C4-2B (cell line): ENCODE results near the gene PIMREG.

Source experiments
- ZFX ChIP-seq: fragments of 450-650 bp; IDR thresholded peaks from 2 replicates; pipeline ENCODE4 v1.6.1; 2017
- TF ChIP-seq, protein P1 (sequence below): fragments of 450-650 bp; conservative IDR thresholded peaks from 2 replicates; pipeline ENCODE4 v1.5.1; 2017; ENCODE audit warnings: mild to moderate bottlenecking

DNA sequence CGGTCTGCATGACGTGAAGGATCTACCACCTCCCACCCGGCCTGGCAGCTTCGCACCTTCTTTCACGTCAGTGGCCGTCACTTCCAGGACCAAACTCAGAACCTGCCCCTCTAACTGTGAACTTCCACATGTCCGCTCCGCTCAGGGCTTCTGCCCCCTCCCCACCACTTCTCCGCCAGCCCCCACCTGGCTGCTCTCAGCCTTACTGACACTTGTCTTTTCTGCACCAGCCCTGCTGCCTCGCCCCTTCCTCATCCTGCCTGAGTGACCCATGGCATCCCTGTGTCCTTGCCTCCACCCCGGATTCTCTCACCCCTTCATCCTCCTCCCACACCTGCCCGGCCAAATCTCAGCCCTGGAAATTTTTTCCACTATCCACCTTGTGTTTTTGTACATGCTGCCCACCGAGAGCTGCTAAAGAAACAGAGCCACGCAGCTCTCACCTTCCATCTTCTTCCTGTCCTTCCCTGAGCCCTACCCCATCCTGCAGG, 14.2 kb downstream of the PIMREG start:
- TF ChIP-seq, protein P1, sequence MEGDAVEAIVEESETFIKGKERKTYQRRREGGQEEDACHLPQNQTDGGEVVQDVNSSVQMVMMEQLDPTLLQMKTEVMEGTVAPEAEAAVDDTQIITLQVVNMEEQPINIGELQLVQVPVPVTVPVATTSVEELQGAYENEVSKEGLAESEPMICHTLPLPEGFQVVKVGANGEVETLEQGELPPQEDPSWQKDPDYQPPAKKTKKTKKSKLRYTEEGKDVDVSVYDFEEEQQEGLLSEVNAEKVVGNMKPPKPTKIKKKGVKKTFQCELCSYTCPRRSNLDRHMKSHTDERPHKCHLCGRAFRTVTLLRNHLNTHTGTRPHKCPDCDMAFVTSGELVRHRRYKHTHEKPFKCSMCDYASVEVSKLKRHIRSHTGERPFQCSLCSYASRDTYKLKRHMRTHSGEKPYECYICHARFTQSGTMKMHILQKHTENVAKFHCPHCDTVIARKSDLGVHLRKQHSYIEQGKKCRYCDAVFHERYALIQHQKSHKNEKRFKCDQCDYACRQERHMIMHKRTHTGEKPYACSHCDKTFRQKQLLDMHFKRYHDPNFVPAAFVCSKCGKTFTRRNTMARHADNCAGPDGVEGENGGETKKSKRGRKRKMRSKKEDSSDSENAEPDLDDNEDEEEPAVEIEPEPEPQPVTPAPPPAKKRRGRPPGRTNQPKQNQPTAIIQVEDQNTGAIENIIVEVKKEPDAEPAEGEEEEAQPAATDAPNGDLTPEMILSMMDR, result no peak
- TF ChIP-seq ZFX, result no peak
